HepG2 (cell line): ENCODE measurements around the gene USP19. TPM values are rescaled to one million over a fixed set of nuclear protein-coding genes. Genes with fewer than 3 reads are reported as not detected.

ENCODE experiments used
- BCLAF1 ChIP-seq: fragments of 450-650 bp; IDR thresholded peaks from 2 replicates; pipeline ENCODE4 v1.6.1; 2017; ENCODE audit warnings: mild to moderate bottlenecking
- CCDC6 ChIP-seq: sonication (generic); formaldehyde crosslinking; IDR thresholded peaks from 2 replicates; pipeline ENCODE4 v1.8.1; 2022; ENCODE audit warnings: mild to moderate bottlenecking, missing genetic modification reagents, moderate library complexity
- DRAP1 ChIP-seq: IDR thresholded peaks from 2 replicates; pipeline ENCODE4 v1.6.1; 2016; ENCODE audit warnings: missing genetic modification reagents, missing compliant biosample characterization
- FOXC1 ChIP-seq: sonication (generic); formaldehyde crosslinking; IDR thresholded peaks from 2 replicates; pipeline ENCODE4 v1.8.0; 2022; ENCODE audit warnings: mild to moderate bottlenecking, missing genetic modification reagents, borderline replicate concordance
- MXD1 ChIP-seq: sonication (generic); formaldehyde crosslinking; IDR thresholded peaks from 2 replicates; pipeline ENCODE4 v1.4.0; 2020; ENCODE audit warnings: mild to moderate bottlenecking, missing genetic modification reagents
- MYC ChIP-seq: sonication (generic); formaldehyde crosslinking; IDR thresholded peaks from 2 replicates; pipeline ENCODE4 v1.9.0; 2021; ENCODE audit warnings: missing genetic modification reagents, borderline replicate concordance
- NFAT5 ChIP-seq: sonication (generic); formaldehyde crosslinking; IDR thresholded peaks from 2 replicates; pipeline ENCODE4 v1.4.0; 2020; ENCODE audit warnings: missing genetic modification reagents
- POGK ChIP-seq: sonication (generic); formaldehyde crosslinking; conservative IDR thresholded peaks from 2 replicates; pipeline ENCODE4 v1.8.0; 2022; ENCODE audit warnings: mild to moderate bottlenecking, moderate library complexity, missing genetic modification reagents
- YEATS4 ChIP-seq: sonication (generic); formaldehyde crosslinking; IDR thresholded peaks from 2 replicates; pipeline ENCODE4 v1.4.0; 2020; ENCODE audit warnings: missing genetic modification reagents, borderline replicate concordance
- ZBTB8A ChIP-seq: sonication (generic); formaldehyde crosslinking; IDR thresholded peaks from 2 replicates; pipeline ENCODE4 v1.4.0; 2020; ENCODE audit warnings: mild to moderate bottlenecking, low read depth, missing genetic modification reagents, borderline replicate concordance
- ZNF335 ChIP-seq: sonication (generic); formaldehyde crosslinking; IDR thresholded peaks from 2 replicates; pipeline ENCODE4 v1.4.0; 2020; ENCODE audit warnings: missing genetic modification reagents
- ZNF800 ChIP-seq: sonication (generic); formaldehyde crosslinking; IDR thresholded peaks from 2 replicates; pipeline ENCODE4 v1.4.0; 2020; ENCODE audit warnings: missing genetic modification reagents
- ZNF841 ChIP-seq: sonication (generic); formaldehyde crosslinking; IDR thresholded peaks from 2 replicates; pipeline ENCODE4 v1.8.1; 2023; ENCODE audit warnings: missing genetic modification reagents, borderline replicate concordance
- polyA plus RNA-seq, 8 experiments: library from polyadenylated mRNA; depleted of rRNA in 3 of 8; stranded (reverse) in 7 of 8; unstranded in 1 of 8; fragments of >200 nt; fragmentation: Illumina TruSeq in 4 of 8; extraction: Trizol in 4 of 8; gene quantifications; 2 replicates each; pipeline versions ENCODE4 v1.2.1 to v1.2.3, GENCODE V29; 2011 to 2016; ENCODE audit warnings: low read depth in 4 of 8, missing spikeins in 1 of 8, mixed read lengths in 1 of 8; ENCODE audit not compliant: insufficient read depth in 1 of 8
- total RNA-seq, 5 experiments: library from RNA; depleted of rRNA; stranded (reverse); fragments of >200 nt; fragmentation: Illumina TruSeq; extraction: Trizol; gene quantifications; 2 replicates each; pipeline ENCODE4 v1.2.3, GENCODE V29; 2016; ENCODE audit warnings: low read depth in 1 of 5

USP19 gene
- total and polyA plus RNA-seq, 2 of the 13 experiments (the other 11 are each of a cell fraction or from before 2014, with no cell fraction given), result 28.3 to 31.7 TPM

- peak; percentile 51; the same call in 1 of the 2 replicates for TF ChIP-seq NFAT5 (CRISPR knock-in tag)
- peak; percentile 62 for TF ChIP-seq ZNF800 (CRISPR knock-in tag)
- TF ChIP-seq CCDC6, result peak; percentile 28; the same call in 1 of the 2 replicates
- peak; percentile 22; the same call in 1 of the 2 replicates for TF ChIP-seq MYC (CRISPR knock-in tag)
- TF ChIP-seq DRAP1 (CRISPR knock-in tag), result 0 out of 2 replicates have a peak, but pooled peaks have one; percentile 13
- TF ChIP-seq POGK (CRISPR knock-in tag), result peak; percentile 31; the same call in 1 of the 2 replicates
- TF ChIP-seq ZNF335, result no peak
- TF ChIP-seq ZNF841, result no peak
- peak; percentile 42; the same call in 1 of the 2 replicates for TF ChIP-seq MXD1 (CRISPR knock-in tag)
- TF ChIP-seq ZBTB8A (CRISPR knock-in tag), result peak; percentile 58; the same call in 1 of the 2 replicates
- no peak for TF ChIP-seq BCLAF1
- TF ChIP-seq FOXC1 (CRISPR knock-in tag), result 0 out of 2 replicates have a peak, but pooled peaks have one; percentile 45
- TF ChIP-seq YEATS4 (CRISPR knock-in tag), result peak; percentile 54
Measured at GRCh38 chr3:49092938-49093852, 27.4 kb downstream of the USP19 start (continued).
